Hepatocyte (in vitro differentiated cells): ENCODE measurements around the gene CSTPP1.

Experiments used
- CTCF ChIP-seq: fragments of 200-600 bp; sonication (generic); IDR thresholded peaks from 2 replicates; pipeline ENCODE4 v1.5.1; 2016; ENCODE audit warnings: antibody characterized with exemption, mild to moderate bottlenecking; ENCODE audit not compliant: poor library complexity
- EZH2 ChIP-seq: fragments of 200-600 bp; sonication (generic); IDR thresholded peaks from 2 replicates; pipeline ENCODE4 v1.6.1; 2016; ENCODE audit warnings: antibody characterized with exemption, mild to moderate bottlenecking, borderline replicate concordance
- EZH2phosphoT487 ChIP-seq: fragments of 200-600 bp; sonication (generic); IDR thresholded peaks from one replicate; pipeline ENCODE4 v1.6.1; 2018; ENCODE audit warnings: antibody characterized with exemption, mild to moderate bottlenecking, low read depth, moderate library complexity; ENCODE audit not compliant: unreplicated experiment, severe bottlenecking

GRCh38 chr11:47021527-47021818 lies 84.9 kb downstream of the CSTPP1 start:
- TF ChIP-seq EZH2 (no peak), CTCF (no peak), EZH2phosphoT487 (no peak)
